ENCODE results near the gene CD82. TPM values are rescaled to one million over a fixed set of nuclear protein-coding genes. Genes with fewer than 3 reads are reported as not detected.

The CD82 gene
- polyA plus RNA-seq, 1 of the 3 experiments (the other 2 are of a cell fraction), result 39.2 TPM

DNA sequence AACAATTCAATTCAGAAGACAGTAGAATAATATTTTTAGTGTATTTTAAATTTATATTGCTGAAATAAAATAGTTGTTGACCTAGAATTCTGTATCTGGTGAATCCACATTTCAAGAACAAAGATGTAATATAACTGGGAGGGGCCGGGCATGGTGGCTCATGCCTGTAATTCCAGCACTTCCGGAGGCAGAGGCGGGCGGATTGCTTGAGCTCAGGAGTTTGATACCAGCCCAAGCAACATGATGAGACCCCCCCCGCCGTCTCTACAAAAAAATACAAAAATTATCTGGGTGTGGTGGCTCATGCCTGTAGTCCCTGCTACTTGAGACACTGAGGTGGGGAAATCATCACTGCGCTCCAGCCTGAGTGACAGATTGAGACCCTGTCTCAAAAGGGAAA lies 72.6 kb downstream of the CD82 start:
- Histone ChIP-seq H3K4me3 (ENCODE audit: low read depth in 2 of 2, low read length in 1 of 2) (no peak overlapping the region), H3K27me3 (ENCODE audit: insufficient read depth) (peaks cover 3% of the 10 kb centered on the region; the same call in 1 of the 2 replicates), H3K9ac (no peak overlapping the region), H3K4me1 (ENCODE audit: control insufficient read depth in 1 of 2, insufficient read depth in 2 of 2, low read depth in 1 of 2, low read length in 1 of 2) (peaks cover 5 to 19% of the 10 kb centered on the region in 2 experiments; a peak in 2 of 4 replicates), H3K9me2 (no peaks in the 10 kb centered on the region), H3K36me3 (replicated peaks in 1 of 2; ENCODE audit: control insufficient read depth in 1 of 2, insufficient read depth in 2 of 2, low read length in 1 of 2) (no peaks in the 10 kb centered on the region), H3F3A (replicated peaks; ENCODE audit: insufficient read depth) (no peaks in the 10 kb centered on the region), H3K4me2 (no peak overlapping the region), H3K79me2 (ENCODE audit: insufficient read depth) (no peaks in the 10 kb centered on the region), H3K9me3 (0 out of 2 replicates have a peak, but pooled peaks cover 3% of the 10 kb centered on the region), H2AFZ (ENCODE audit: low read depth) (no peak overlapping the region), H3K27ac (ENCODE audit: low read depth in 2 of 2, low read length in 1 of 2) (no peak overlapping the region), H4K20me1 (ENCODE audit: insufficient read depth) (no peaks in the 10 kb centered on the region)
- WGBS (ENCODE audit: low lambda C conversion rate), result 70% methylated on average over 7 of the region's 7 CpGs
- POLR2A ChIA-PET, result no interaction called here
- CTCF ChIA-PET, result no interaction called here
- no peak for TF ChIP-seq TCF12 (IDR thresholded peaks at IDR 0.05)
- no peak for TF ChIP-seq RAD21 (IDR thresholded peaks at IDR 0.05; ENCODE audit: low read length)
- no peak for TF ChIP-seq GABPA (IDR thresholded peaks at IDR 0.05; ENCODE audit: low read depth)
- no peak for TF ChIP-seq POLR2AphosphoS5 (IDR thresholded peaks at IDR 0.05; ENCODE audit: low read depth, low read length)
- no peak for TF ChIP-seq IRF3 (IDR thresholded peaks at IDR 0.05; ENCODE audit: low read depth, low read length)
- no peak for DNase-seq

GRCh38 chr11:44643217-44643616 lies 77.8 kb downstream of the CD82 start:
- H3K27ac ChIP-seq (ENCODE audit: low read depth in 2 of 2, low read length in 1 of 2), result no peak overlapping the region
- H3K4me1 ChIP-seq (ENCODE audit: control insufficient read depth in 1 of 2, insufficient read depth in 2 of 2, low read depth in 1 of 2, low read length in 1 of 2), result no peaks in the 10 kb centered on the region
- TF ChIP-seq POLR2AphosphoS5 (IDR thresholded peaks at IDR 0.05; ENCODE audit: low read depth, low read length) (no peak), JUND (IDR thresholded peaks at IDR 0.05) (no peak), GABPA (IDR thresholded peaks at IDR 0.05; ENCODE audit: low read depth) (no peak), RAD21 (IDR thresholded peaks at IDR 0.05; ENCODE audit: low read length) (no peak), NRF1 (IDR thresholded peaks at IDR 0.05; ENCODE audit: low read depth, low read length) (no peak), ZBTB33 (IDR thresholded peaks at IDR 0.05; ENCODE audit: borderline replicate concordance, low read depth) (no peak), SIN3A (IDR thresholded peaks at IDR 0.05; ENCODE audit: borderline replicate concordance, low read depth, low read length) (no peak), NFIC (IDR thresholded peaks at IDR 0.05; ENCODE audit: borderline replicate concordance) (no peak), SMC3 (IDR thresholded peaks at IDR 0.05; ENCODE audit: low read depth, low read length) (no peak), MEF2A (IDR thresholded peaks at IDR 0.05; ENCODE audit: borderline replicate concordance, low read depth) (no peak), RCOR1 (IDR thresholded peaks at IDR 0.05; ENCODE audit: low read length) (no peak), FOXJ3 (CRISPR knock-in tag; IDR thresholded peaks at IDR 0.05) (no peak), CHD2 (IDR thresholded peaks at IDR 0.05; ENCODE audit: low read length, partially characterized antibody) (no peak), TEAD4 (IDR thresholded peaks at IDR 0.05; ENCODE audit: borderline replicate concordance, insufficient read depth) (no peak), YY1 (IDR thresholded peaks at IDR 0.05; ENCODE audit: low read depth) (no peak), TAF1 (IDR thresholded peaks at IDR 0.05; ENCODE audit: borderline replicate concordance, low read depth, low read length) (no peak), EZH2phosphoT487 (IDR thresholded peaks at IDR 0.05; ENCODE audit: borderline replicate concordance, low read depth) (no peak), EP300 (IDR thresholded peaks at IDR 0.05; ENCODE audit: borderline replicate concordance in 1 of 2, low read depth in 1 of 2, low read length in 1 of 2) (no peak)
- TF ChIP-seq, protein P1, sequence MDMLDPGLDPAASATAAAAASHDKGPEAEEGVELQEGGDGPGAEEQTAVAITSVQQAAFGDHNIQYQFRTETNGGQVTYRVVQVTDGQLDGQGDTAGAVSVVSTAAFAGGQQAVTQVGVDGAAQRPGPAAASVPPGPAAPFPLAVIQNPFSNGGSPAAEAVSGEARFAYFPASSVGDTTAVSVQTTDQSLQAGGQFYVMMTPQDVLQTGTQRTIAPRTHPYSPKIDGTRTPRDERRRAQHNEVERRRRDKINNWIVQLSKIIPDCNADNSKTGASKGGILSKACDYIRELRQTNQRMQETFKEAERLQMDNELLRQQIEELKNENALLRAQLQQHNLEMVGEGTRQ (IDR thresholded peaks at IDR 0.05; ENCODE audit: borderline replicate concordance, low read depth, low read length), result no peak
- TF ChIP-seq, protein P2, sequence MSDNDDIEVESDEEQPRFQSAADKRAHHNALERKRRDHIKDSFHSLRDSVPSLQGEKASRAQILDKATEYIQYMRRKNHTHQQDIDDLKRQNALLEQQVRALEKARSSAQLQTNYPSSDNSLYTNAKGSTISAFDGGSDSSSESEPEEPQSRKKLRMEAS (IDR thresholded peaks at IDR 0.05; ENCODE audit: low read depth), result no peak
- H3K27me3 ChIP-seq (ENCODE audit: insufficient read depth), result no peaks in the 10 kb centered on the region; the same call in 1 of the 2 replicates
- peaks cover 15% of the 10 kb centered on the region; the same call in 1 of the 2 replicates for H3K9me3 ChIP-seq
- WGBS (ENCODE audit: low lambda C conversion rate), result 4% methylated on average over 1 of the region's 1 CpG
- no peaks in the 10 kb centered on the region for H3K36me3 ChIP-seq (replicated peaks in 1 of 2; ENCODE audit: control insufficient read depth in 1 of 2, insufficient read depth in 2 of 2, low read length in 1 of 2)
- no peak overlapping the region for H3K9ac ChIP-seq
- H3F3A ChIP-seq (replicated peaks; ENCODE audit: insufficient read depth), result no peaks in the 10 kb centered on the region
- DNase-seq, result no peak
- no peaks in the 10 kb centered on the region for H3K9me2 ChIP-seq
- ChIA-PET POLR2A (no interaction called here), CTCF (no interaction called here)
- H2AFZ ChIP-seq (ENCODE audit: low read depth), result no peak overlapping the region
- H3K4me2 ChIP-seq, result no peak overlapping the region
- no peak overlapping the region for H3K4me3 ChIP-seq (ENCODE audit: low read depth in 2 of 2, low read length in 1 of 2)
- H4K20me1 ChIP-seq (ENCODE audit: insufficient read depth), result no peaks in the 10 kb centered on the region
- H3K79me2 ChIP-seq (ENCODE audit: insufficient read depth), result no peaks in the 10 kb centered on the region
